GM12878 (cell line): ENCODE data around the gene CIB4. TPM values are rescaled to one million over a fixed set of nuclear protein-coding genes. Genes with fewer than 3 reads are reported as not detected.
"Not testable (repeated sequence)": the region's sequence is repeated elsewhere in the genome, so short reads cannot be mapped to it uniquely, and the experiment has no call there.

Source experiments
- ATAC-seq: fragments of 200-7000 bp; cut with Tn5 transposase; 3 replicates; pipeline ENCODE4 v1.9.1; 2020; ENCODE audit warnings: mild to moderate bottlenecking, moderate library complexity
- BruUV-seq: library from RNA; stranded (reverse); fragments of 400-500 nt; replicated peaks from 2 replicates; lab custom pipeline; 2021; lab: Mats Ljungman, UMichigan
- CTCF ChIA-PET: fragments of 300-600 bp; sonication (Branson Sonifier 250); formaldehyde crosslinking; extraction: SDS; loops from one replicate; lab custom pipeline; 2021; ENCODE audit warnings: inconsistent platforms; lab: Yijun Ruan, JAX
- POLR2A ChIA-PET: fragments of 350-600 bp; formaldehyde crosslinking; extraction: SDS; loops from one replicate; lab custom pipeline; 2021; ENCODE audit warnings: inconsistent platforms; lab: Charles Lee
- RAD21 ChIA-PET: fragments of 300-600 bp; sonication (Branson Sonifier 250); formaldehyde crosslinking; loops from one replicate; lab custom pipeline; 2023; ENCODE audit warnings: antibody characterized with exemption; ENCODE audit not compliant: unreplicated experiment; lab: Charles Lee
- SMC1A ChIA-PET: fragments of 300-600 bp; sonication (Branson Sonifier 250); formaldehyde crosslinking; loops from one replicate; lab custom pipeline; 2023; ENCODE audit not compliant: unreplicated experiment, uncharacterized antibody; lab: Charles Lee
- DNase-seq: peaks from one replicate; pipeline ENCODE4 v3.0.0-alpha.2; 2011; ENCODE audit warnings: low read depth, low spot score
- FAIRE-seq: peaks from 3 replicates; lab custom pipeline; 2011; peaks lifted over from hg19 to GRCh38; lab: Jason Lieb, UNC
- H2AFZ ChIP-seq: 2 replicates; pipeline ENCODE4 v1.6.0; 2011; ENCODE audit warnings: low read depth, low read length, control low read depth; ENCODE audit not compliant: control insufficient read depth
- H3K27ac ChIP-seq: 2 replicates; pipeline ENCODE4 v1.5.1; 2011; ENCODE audit warnings: control low read depth; ENCODE audit not compliant: control insufficient read depth, insufficient read depth
- H3K27me3 ChIP-seq, 2 experiments: replicated peaks in 1 of 2; 2 replicates each; pipeline versions ENCODE4 v1.6.0 to v1.6.1; 2011; ENCODE audit warnings: low read length in 1 of 2; ENCODE audit not compliant: control insufficient read depth in 2 of 2, insufficient read depth in 2 of 2
- H3K36me3 ChIP-seq, 2 experiments: 2 replicates each; pipeline ENCODE4 v1.5.1; 2011; ENCODE audit warnings: low read length in 1 of 2; ENCODE audit not compliant: control insufficient read depth in 2 of 2, insufficient read depth in 2 of 2
- H3K4me1 ChIP-seq: 2 replicates; pipeline ENCODE4 v1.6.1; 2011; ENCODE audit warnings: mild to moderate bottlenecking, low read length, moderate library complexity, mixed read lengths; ENCODE audit not compliant: control insufficient read depth, insufficient read depth
- H3K4me2 ChIP-seq: 2 replicates; pipeline ENCODE4 v1.6.0; 2011; ENCODE audit warnings: control low read depth; ENCODE audit not compliant: control insufficient read depth, insufficient read depth
- H3K4me3 ChIP-seq: fragments of 200-600 bp; sonication (generic); 2 replicates; pipeline ENCODE4 v1.5.1; 2016
- H3K79me2 ChIP-seq: 2 replicates; pipeline ENCODE4 v1.6.0; 2011; ENCODE audit warnings: low read length; ENCODE audit not compliant: control insufficient read depth, insufficient read depth
- H3K9ac ChIP-seq: 2 replicates; pipeline ENCODE4 v1.8.0; 2011; ENCODE audit warnings: low read length, control low read depth, mixed read lengths; ENCODE audit not compliant: control insufficient read depth, insufficient read depth
- H3K9me3 ChIP-seq: replicated peaks from 3 replicates; pipeline ENCODE4 v1.5.1; 2011; ENCODE audit warnings: mild to moderate bottlenecking, low read length; ENCODE audit not compliant: control insufficient read depth, insufficient read depth
- H4K20me1 ChIP-seq: 2 replicates; pipeline ENCODE4 v1.6.0; 2011; ENCODE audit not compliant: control insufficient read depth, insufficient read depth
- BCL11A ChIP-seq: IDR thresholded peaks from 2 replicates; pipeline ENCODE4 v1.6.1; 2011; ENCODE audit warnings: low read depth, low read length
- HSF1 ChIP-seq: fragments of 150-350 bp; IDR thresholded peaks from 2 replicates; pipeline ENCODE4 v1.6.1; 2014; ENCODE audit warnings: mild to moderate bottlenecking, low read depth, low read length
- LARP7 ChIP-seq: fragments of 450-650 bp; IDR thresholded peaks from 2 replicates; pipeline ENCODE4 v1.6.1; 2017; ENCODE audit warnings: mild to moderate bottlenecking
- TAF1 ChIP-seq: IDR thresholded peaks from 2 replicates; pipeline ENCODE4 v1.6.1; 2011; ENCODE audit warnings: mild to moderate bottlenecking, low read depth, low read length, borderline replicate concordance
- TCF3 ChIP-seq: IDR thresholded peaks from 2 replicates; pipeline ENCODE4 v1.6.1; 2012; ENCODE audit warnings: low read depth, mild to moderate bottlenecking, low read length, borderline replicate concordance; ENCODE audit not compliant: insufficient read depth
- WGBS: methylation state at CpG from one replicate; pipeline ENCODE4 v1.1.6; 2016; ENCODE audit warnings: low lambda C conversion rate; ENCODE audit not compliant: insufficient replicate concordance, insufficient coverage; ENCODE audit errors: missing lambda C conversion rate; 5-methylcytosine and 5-hydroxymethylcytosine counted together
- in situ Hi-C: fragments of 300-500 bp; cut with MboI; formaldehyde crosslinking; loops from 9 replicates; pipeline ENCODE4 v1.14.3; 2018; ENCODE audit warnings: mixed read lengths
- intact Hi-C: fragments of 100-400 bp; cut with micrococcal nuclease; formaldehyde crosslinking; loops from one replicate; pipeline ENCODE4 v1.14.2; 2022; ENCODE audit not compliant: unreplicated experiment
- polyA plus RNA-seq, 11 experiments: library from polyadenylated mRNA; depleted of rRNA in 4 of 11; unstranded in 6 of 11; stranded (reverse) in 5 of 11; fragments of >200 nt; fragmentation: Nextera tagmentation in 4 of 11; fragmentation: Illumina TruSeq in 1 of 11; extraction: Ambion mirVana in 4 of 11; extraction: Trizol in 1 of 11; gene quantifications; 1 replicate in 1 of 11; 2 replicates in 10 of 11; pipeline versions ENCODE4 v1.2.1 to v1.2.3, GENCODE V29; 2011 to 2016; ENCODE audit warnings: inconsistent platforms in 2 of 11, missing spikeins in 2 of 11, low read depth in 1 of 11
- total RNA-seq, 4 experiments: library from RNA; depleted of rRNA in 3 of 4; stranded (reverse); fragments of >200 nt in 3 of 4; fragmentation: Illumina TruSeq in 1 of 4; extraction: Trizol in 1 of 4; gene quantifications; 2 replicates each; pipeline versions ENCODE4 v1.2.1 to v1.2.3, GENCODE V29; 2013 to 2021

The CIB4 gene
- total and polyA plus RNA-seq, 10 of the 15 experiments (the other 5 are each of a cell fraction or from before 2014, with no cell fraction given) = not detected

- DNase-seq (no peak), FAIRE-seq (no peak), ATAC-seq (no peak)
- Histone ChIP-seq H3K4me1 (no peaks in the 10 kb centered on the region), H3K9me3 (no peaks in the 10 kb centered on the region; the same call in 1 of the 3 replicates), H3K4me2 (no peak overlapping the region), H2AFZ (no peak overlapping the region), H3K27ac (no peak overlapping the region), H3K27me3 (peaks cover 0 to 3% of the 10 kb centered on the region in 2 experiments; a peak in 2 of 4 replicates), H3K36me3 (no peaks in the 10 kb centered on the region), H3K79me2 (no peaks in the 10 kb centered on the region), H3K9ac (no peak overlapping the region), H4K20me1 (no peaks in the 10 kb centered on the region), H3K4me3 (no peak overlapping the region)
- WGBS = 68% methylated on average over 9 of the region's 9 CpGs
- CTCF ChIA-PET = no interaction called here
- POLR2A ChIA-PET = no interaction called here
- intact Hi-C loops = no loop called here
- RAD21 ChIA-PET = no interaction called here
- SMC1A ChIA-PET = interaction anchor here (1.4 kb wide), 1 partner anchor 19 kb away, joined by 3 read pairs; no protein-coding TSS in a partner anchor
- TF ChIP-seq LARP7 (no peak), TCF3 (no peak), BCL11A (no peak), HSF1 (no peak), TAF1 (no peak)
- no TSS peak for BruUV-seq
- in situ Hi-C loops = no loop called here
Measured at GRCh38 chr2:26655611-26656195, 14.5 kb upstream of the CIB4 start.

GRCh38 chr2:26655120-26655519 lies 14.0 kb upstream of the CIB4 start:
- in situ Hi-C loops, H3K4me1 ChIP-seq, H3K36me3 ChIP-seq, H4K20me1 ChIP-seq, ATAC-seq, DNase-seq, H3K9ac ChIP-seq, FAIRE-seq, RAD21 ChIA-PET, H3K27ac ChIP-seq, H2AFZ ChIP-seq, H3K4me2 ChIP-seq, H3K79me2 ChIP-seq, H3K27me3 ChIP-seq, BruUV-seq, POLR2A ChIA-PET, H3K4me3 ChIP-seq, SMC1A ChIA-PET, intact Hi-C loops, H3K9me3 ChIP-seq: not testable (repeated sequence)
- CTCF ChIA-PET = interaction anchor here (1.0 kb wide), 1 partner anchor 91 kb away, joined by 3 read pairs; no protein-coding TSS in a partner anchor
- 0% methylated on average over 1 of the region's 1 CpG for WGBS
